ENCODE measurements around the gene DLD.
"Not testable (repeated sequence)": the region's sequence is repeated elsewhere in the genome, so short reads cannot be mapped to it uniquely, and the experiment has no call there.

Gene DLD

GRCh38 chr7:107890962-107891635 is at the start of gene DLD:
Gene DLD, plus strand, starts transcription at chr7:107891183. Its CDS starts 68 bp downstream, at chr7:107891251.
- peak; percentile 79 to 92 (median 88) for DNase-seq (ENCODE audit: low read depth in 4 of 4, low spot score in 1 of 4)

DNA sequence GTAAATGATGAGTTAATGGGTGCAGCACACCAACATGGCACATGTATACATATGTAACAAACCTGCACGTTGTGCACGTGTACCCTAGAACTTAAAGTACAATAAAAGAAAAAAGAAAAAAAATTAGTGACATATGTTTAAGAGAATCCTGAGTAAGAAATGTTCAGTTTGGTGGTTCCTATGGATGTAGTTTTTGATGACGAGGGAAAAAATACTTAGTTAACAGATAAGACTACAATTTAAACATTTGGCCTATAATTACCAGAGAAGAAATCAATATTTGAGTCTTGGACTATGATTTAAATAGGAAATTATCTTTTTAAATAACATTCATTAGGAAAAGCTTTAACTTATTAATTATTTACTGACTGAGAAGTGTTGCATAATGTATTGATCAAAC is 48.8 kb upstream of the DLD start:
- no peak for DNase-seq (ENCODE audit: low read depth in 4 of 4, low spot score in 1 of 4)

GRCh38 chr7:107843184-107843583 is 47.8 kb upstream of the DLD start:
- DNase-seq (ENCODE audit: low read depth in 4 of 4, low spot score in 1 of 4) = no peak

- DNase-seq (ENCODE audit: low read depth in 4 of 4, low spot score in 1 of 4) = no peak
These were observed 44.7 kb upstream of the DLD start for GRCh38 chr7:107846324-107846723.

DNA sequence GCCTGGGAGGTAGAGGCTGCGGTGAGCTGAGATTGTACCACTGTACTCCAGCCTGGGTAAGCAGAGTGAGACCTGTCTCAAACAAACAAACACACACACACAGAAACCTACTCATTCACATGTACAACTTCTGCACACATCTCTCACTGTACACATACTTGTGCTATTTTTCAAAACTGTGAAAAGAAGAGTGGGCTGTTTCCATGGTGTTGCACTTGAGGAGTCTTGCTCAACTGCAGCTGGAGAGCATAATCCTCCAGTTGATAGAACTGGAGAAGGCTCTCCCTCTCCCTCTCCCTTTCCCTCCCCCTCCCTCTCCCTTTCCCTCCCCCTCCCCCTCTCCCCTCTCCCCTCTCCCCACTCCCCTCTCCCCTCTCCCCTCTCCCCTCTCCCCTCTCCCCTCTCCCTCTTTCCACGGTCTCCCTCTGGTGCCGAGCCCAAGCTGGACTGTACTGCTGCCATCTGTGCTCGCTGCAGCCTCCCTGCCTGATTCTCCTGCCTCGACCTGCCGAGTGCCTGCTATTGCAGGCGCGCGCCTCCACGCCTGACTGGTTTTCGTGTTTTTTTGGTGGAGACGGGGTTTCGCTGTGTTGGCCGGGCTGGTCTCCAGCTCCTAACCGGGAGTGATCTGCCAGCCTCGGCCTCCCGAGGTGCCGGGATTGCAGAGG is 43.7 kb upstream of the DLD start:
- no peak for DNase-seq (ENCODE audit: low read depth in 4 of 4, low spot score in 1 of 4)

- not testable (repeated sequence) for DNase-seq (ENCODE audit: low read depth in 4 of 4, low spot score in 1 of 4)
These were observed 43.2 kb upstream of the DLD start for GRCh38 chr7:107847836-107848175.

- DNase-seq (ENCODE audit: low read depth in 4 of 4, low spot score in 1 of 4) = not testable (repeated sequence)
These were observed 42.8 kb upstream of the DLD start for GRCh38 chr7:107848211-107848610.

GRCh38 chr7:107850216-107850615 is 40.8 kb upstream of the DLD start:
- no peak for DNase-seq (ENCODE audit: low read depth in 4 of 4, low spot score in 1 of 4)

DNA sequence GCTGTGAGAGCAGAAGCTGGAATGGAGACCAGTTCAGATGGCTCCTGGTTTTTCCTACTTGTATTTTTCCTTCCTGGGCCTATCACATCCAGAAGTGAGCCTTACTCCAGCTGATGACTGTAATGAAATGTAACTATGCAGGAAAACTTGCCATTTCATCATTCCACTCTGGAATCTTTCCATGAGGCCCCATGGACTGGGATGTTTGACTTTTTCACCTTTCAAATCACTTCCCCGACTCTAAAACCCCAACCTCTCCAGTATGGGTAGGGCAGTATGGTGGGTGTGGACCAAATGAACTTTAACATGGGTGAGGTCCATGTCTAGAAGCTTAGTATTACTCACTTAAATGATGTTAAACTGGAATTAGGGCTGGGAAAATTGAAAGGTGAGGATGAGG is 40.3 kb upstream of the DLD start:
- DNase-seq (ENCODE audit: low read depth in 4 of 4, low spot score in 1 of 4) = no peak

- DNase-seq (ENCODE audit: low read depth in 4 of 4, low spot score in 1 of 4) = no peak
These were observed 36.5 kb upstream of the DLD start for GRCh38 chr7:107854454-107854853.

- DNase-seq (ENCODE audit: low read depth in 4 of 4, low spot score in 1 of 4) = no peak
These were observed 36.0 kb upstream of the DLD start for GRCh38 chr7:107854989-107855388.

DNA sequence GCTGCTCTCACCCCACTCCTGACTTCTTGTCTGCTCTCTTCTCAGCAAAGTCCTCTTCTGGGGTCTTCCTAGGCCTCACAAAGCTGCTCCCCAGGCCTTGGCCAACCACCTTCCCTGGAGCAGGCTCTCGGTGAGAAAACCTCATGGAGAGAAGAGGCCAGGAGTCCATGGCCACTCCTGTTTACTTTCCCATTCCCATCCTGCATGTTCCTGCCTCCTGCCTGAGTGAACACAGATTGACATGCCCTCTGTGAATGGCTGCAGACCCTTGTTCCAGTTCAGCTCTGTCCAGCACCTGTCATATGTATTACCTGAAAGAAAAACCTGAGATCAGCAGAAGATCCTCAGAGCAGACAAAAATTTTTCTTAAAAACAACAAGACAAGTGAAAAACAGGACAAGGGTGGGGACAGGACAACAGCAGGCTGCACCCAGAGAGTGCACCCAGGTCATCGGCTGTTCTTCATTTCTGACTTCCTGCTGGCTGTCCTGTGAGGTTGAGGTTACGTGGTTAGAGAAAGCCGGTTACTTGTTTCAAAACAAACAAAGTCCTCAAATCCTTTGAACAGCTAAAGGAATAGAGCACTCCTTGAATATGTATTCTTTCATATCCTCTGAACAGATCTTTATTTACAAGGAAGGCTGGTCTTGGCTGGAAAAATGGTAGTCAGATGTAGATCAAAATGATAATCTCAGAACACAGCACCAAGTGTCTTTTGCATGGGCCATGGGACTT is 34.0 kb upstream of the DLD start:
- DNase-seq (ENCODE audit: low read depth in 4 of 4, low spot score in 1 of 4) = no peak

GRCh38 chr7:107857541-107857912 is 33.5 kb upstream of the DLD start:
- DNase-seq (ENCODE audit: low read depth in 4 of 4, low spot score in 1 of 4) = no peak

GRCh38 chr7:107858280-107858679 is 32.7 kb upstream of the DLD start:
- no peak for DNase-seq (ENCODE audit: low read depth in 4 of 4, low spot score in 1 of 4)

- no peak for DNase-seq (ENCODE audit: low read depth in 4 of 4, low spot score in 1 of 4)
These were observed 30.6 kb upstream of the DLD start for GRCh38 chr7:107860279-107860961.

- no peak for DNase-seq (ENCODE audit: low read depth in 4 of 4, low spot score in 1 of 4)
These were observed 29.9 kb upstream of the DLD start for GRCh38 chr7:107860981-107861652.

DNA sequence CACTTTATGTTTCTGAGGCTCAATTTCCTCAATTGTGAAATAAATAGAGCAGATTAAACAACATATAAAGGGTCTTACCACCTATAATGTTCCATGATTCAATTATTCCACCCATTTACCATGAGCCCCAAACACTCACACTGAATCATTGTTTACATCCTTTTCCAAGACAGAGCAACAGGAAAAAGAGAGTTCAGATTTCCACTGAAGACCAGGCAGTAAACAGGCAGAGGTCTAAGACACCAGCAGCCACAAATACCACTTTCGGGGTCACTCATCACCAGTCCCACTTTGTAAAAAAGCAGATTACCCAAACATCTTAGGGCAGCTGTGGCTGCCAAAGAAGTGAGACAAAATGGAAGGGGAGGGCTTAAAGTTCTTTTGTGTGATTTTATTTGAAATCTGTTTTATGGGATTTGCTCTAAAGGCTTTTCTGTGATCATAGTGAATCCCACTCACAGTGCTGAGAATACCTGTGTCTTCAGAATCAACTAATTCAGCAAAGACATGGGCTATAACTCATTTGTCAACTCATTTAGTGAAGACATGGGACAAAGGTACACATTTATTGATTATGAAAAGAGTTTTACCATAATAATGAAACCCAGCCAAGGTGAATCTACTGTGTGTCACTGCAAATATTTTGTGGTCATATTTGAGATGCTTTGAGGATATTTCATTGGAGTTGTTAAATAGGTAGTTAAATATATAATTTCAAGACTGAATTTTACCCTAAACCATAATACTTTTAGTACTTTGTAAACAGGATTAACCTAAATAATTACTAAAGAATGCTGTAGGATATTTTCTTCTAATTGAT is 24.8 kb upstream of the DLD start:
- no peak for DNase-seq (ENCODE audit: low read depth in 4 of 4, low spot score in 1 of 4)

DNA sequence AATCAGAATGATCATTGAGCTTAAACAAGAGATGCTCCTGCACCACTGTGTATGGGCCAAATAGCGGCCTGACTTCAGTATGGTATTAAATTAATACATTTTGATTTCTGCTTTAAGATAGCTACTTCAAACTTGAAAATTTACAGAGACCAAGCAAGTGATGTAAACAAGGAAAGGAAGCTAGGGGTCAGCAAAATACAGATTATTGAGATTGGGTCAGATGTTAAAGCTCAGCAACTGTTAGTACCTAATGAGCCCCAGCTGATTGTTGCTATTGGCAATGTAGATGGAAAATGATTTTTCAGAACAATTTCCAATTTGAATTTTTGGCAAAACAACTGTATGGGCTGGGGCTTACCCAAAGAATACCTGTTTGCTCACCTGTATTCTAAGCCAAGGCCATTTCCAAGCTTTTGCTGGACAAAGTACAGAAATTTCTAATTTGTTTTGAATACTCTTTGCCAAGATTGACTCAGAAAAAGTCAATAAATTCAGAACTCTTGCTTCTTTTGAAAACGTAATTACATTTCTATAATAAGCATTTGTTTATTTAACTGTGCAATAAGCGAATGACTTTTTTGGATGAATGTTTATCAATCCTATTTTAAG is 23.0 kb upstream of the DLD start:
- DNase-seq (ENCODE audit: low read depth in 4 of 4, low spot score in 1 of 4) = no peak

DNA sequence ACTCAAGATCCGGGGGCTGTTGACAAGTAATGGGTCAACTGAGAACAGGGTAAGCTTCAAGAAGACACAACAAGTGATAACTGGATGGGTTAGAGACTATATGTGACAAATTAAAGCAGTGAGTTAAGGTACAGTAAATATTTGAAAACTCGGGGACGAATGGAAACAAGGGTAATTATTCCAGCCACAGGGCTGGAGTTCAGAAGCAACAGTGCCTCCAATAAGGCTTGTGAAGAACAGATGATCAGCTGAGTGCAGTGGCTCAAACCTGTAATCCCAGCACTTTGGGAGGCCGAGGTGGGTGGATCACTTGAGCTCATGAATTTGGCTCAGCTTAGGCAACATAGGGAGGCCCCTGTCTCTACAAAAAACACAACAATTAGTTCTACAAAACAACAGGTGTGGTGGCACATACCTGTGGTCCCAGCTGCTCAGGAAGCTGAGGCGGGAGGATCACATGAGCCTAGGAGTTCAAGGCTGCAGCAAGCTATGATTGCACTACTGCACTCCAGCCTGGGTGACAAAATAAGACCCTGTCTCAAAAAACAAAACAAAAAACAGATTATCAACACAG is 20.5 kb upstream of the DLD start:
- no peak for DNase-seq (ENCODE audit: low read depth in 4 of 4, low spot score in 1 of 4)

DNA sequence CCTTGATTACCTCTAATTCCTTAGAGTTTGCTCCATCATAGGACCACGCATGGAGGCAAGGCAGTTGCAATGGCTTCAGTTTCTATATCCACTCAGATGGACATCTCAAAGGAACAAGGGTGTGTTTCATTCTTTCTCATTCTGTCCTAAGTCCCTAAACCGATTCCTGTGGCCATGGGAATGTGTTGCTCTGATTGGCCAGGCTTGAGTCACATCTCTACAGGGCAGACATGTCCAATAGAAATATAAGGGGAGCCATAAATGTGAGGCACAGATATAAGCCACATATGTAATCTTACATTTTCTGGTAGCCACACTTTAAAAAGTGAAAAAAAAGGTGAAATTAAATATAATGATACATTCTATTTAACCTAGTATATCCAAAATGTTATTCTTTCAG is 16.9 kb upstream of the DLD start:
- no peak for DNase-seq (ENCODE audit: low read depth in 4 of 4, low spot score in 1 of 4)
